ENCODE data around the gene SPRED1. TPM values are rescaled to one million over a fixed set of nuclear protein-coding genes. Genes with fewer than 3 reads are reported as not detected.

Gene SPRED1
- total RNA-seq: 30.7 and 39.0 TPM in 2 replicates

DNA sequence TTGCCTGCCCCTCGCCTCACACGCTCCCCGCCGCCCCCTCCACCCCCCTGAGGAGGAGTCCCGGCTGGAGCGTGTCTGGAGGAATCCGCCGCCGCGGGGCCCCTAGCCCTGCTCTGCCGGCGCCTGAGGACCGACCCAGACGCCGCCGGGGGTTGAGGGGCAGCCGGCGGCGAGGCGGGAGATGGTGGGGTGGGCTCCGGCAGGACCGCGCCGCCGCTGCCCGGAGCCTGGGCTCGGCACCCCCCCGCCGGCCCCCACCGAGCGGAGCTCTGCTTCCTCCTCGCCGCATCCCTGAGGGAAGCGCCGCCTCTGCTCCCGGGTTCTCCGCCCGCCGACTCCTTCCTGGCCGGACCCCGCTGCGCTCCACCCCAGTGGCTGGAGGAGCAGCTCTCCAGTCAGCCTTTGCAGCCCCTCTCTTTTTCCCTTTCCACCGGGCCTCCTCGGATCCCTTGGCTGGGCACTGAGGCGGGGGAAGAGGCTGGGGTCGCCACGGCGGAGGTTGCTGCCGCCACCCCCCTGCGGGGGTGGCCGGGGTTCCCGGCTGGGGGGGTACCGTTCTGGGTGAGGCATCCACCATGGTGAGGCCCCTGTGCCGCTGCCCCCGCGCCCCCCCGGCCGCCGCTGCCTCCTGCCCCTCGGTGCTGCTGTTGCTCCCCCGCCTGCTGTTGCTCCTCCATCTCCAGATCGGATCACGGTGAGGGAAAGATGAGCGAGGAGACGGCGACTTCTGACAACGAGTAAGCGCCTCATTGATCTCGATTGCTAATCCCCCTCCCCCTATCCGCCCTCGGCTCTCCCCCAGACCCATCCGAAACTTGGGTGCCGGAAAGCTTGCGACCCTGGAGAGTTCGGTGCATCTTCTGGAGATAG lies at the start of gene SPRED1:
SPRED1 (plus strand) TSS at position 356 of the 870 bp plus-strand sequence; CDS start at position 706, 350 bp downstream.

Other genes starting within 250 kb of the SPRED1 start
- gene FAM98B, start 201.3 kb downstream of the SPRED1 start, total RNA-seq: 6.8 and 9.3 TPM in 2 replicates

Measured in smooth muscle cell of bladder (primary cell).